Skeletal muscle cell (primary cell): ENCODE results near the gene NUDT4B.
"Not testable (repeated sequence)": the region's sequence is repeated elsewhere in the genome, so short reads cannot be mapped to it uniquely, and the experiment has no call there.

ENCODE experiments used
- DNase-seq: peaks from one replicate; pipeline ENCODE4 v3.0.0-alpha.2; 2010; ENCODE audit warnings: low read depth
- H3K4me3 ChIP-seq: 2 replicates; pipeline ENCODE4 v1.5.1; 2011; ENCODE audit warnings: low read depth, mild to moderate bottlenecking, control low read depth, low read length, moderate library complexity

Gene NUDT4B

GRCh38 chr1:148748563-148749334, at the start of gene NUDT4B:
Gene NUDT4B (plus strand): TSS chr1:148748774. CDS start chr1:148748953, 179 bp downstream.
- H3K4me3 ChIP-seq, DNase-seq: not testable (repeated sequence)

DNA sequence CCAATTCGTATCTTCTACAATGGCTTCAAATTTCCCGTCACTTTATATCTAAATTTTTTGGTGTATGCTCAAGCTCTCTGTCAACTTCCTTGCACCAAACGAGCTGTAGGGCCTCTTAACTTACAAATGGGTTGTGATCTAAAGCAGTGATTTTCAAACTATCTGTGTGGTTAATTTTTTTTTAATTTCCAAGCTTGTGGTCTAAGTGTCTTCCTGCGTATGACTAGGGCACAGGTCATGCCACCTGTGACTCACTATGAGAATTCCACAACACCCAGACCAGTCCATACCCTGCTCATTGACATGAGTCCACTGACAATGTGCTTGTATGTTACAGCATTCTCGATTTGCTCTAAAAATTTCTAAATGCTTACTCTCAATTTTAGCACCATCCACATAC, 49.2 kb upstream of the NUDT4B start:
- DNase-seq, H3K4me3 ChIP-seq: not testable (repeated sequence)

GRCh38 chr1:148702242-148702641, 46.3 kb upstream of the NUDT4B start:
- DNase-seq, H3K4me3 ChIP-seq: not testable (repeated sequence)

GRCh38 chr1:148703973-148704591, 44.5 kb upstream of the NUDT4B start:
- not testable (repeated sequence) for H3K4me3 ChIP-seq

GRCh38 chr1:148705316-148705948, 43.1 kb upstream of the NUDT4B start:
- not testable (repeated sequence) for H3K4me3 ChIP-seq, DNase-seq

More at GRCh38 chr1:148703973-148704591, 44.5 kb upstream of the NUDT4B start:
- DNase-seq, result not testable (repeated sequence)

GRCh38 chr1:148708779-148709333, 39.7 kb upstream of the NUDT4B start:
- not testable (repeated sequence) for H3K4me3 ChIP-seq, DNase-seq

DNA sequence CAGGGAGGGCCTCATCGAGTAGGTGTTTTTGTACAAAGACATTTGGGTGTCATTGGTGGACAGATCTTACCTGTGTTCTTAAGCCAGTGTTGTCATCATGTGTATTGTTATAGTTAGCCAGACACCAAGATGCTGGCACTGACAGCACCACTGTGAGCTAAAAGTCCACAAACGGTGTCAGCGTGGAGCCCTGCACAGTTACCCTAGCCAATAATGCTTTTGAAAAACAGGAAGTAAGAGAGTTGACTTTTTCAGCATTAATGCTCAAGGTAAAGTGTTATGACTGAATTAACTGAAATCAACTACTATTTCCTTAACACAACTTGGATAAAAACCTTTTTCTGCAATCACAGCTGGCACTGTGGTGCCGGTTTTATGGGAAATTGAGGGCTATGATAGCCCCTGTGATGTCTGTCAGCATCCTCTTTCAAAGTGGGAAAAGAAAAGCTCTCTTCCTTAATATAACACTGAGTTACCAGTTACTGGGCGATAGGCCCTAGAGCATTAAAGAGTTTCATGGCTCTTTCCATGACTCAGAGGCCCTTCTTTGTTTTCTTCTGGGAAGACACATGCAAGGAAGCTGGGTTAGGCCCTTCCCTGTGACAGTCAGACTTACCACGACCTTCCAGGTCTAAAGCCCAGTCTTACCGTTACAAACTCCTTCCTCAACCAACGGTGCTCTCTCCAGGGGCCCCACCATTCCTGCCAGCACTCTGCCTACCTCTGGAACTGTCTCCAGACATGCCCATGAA, 37.6 kb upstream of the NUDT4B start:
- not testable (repeated sequence) for H3K4me3 ChIP-seq, DNase-seq

- DNase-seq, result not testable (repeated sequence)
Measured at GRCh38 chr1:148712353-148712752, 36.2 kb upstream of the NUDT4B start.

GRCh38 chr1:148715518-148715917, 33.1 kb upstream of the NUDT4B start:
- not testable (repeated sequence) for H3K4me3 ChIP-seq, DNase-seq

More at GRCh38 chr1:148712353-148712752, 36.2 kb upstream of the NUDT4B start:
- not testable (repeated sequence) for H3K4me3 ChIP-seq

- DNase-seq, H3K4me3 ChIP-seq: not testable (repeated sequence)
Measured at GRCh38 chr1:148716966-148717520, 31.5 kb upstream of the NUDT4B start.

DNA sequence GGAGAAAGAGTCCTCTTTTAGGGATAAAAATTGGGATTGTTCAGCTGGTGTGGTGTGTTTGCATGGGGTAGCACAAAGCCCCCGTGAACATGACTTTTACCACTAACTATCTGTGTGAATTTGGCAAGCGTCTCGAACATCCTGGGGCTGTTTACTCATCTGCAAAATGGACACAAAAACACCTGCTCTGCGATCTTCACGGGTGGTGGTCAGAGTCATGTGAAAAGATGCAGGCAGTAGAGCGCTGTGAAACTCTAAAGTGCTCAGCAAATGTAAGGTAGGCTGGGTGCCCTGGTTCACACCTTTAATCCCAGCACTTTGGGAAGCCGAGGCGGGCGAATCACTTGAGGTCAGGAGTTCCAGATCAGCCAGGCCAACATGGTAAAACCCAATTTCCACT, 27.7 kb upstream of the NUDT4B start:
- not testable (repeated sequence) for H3K4me3 ChIP-seq

GRCh38 chr1:148722758-148723157, 25.8 kb upstream of the NUDT4B start:
- H3K4me3 ChIP-seq, DNase-seq: not testable (repeated sequence)

More for the DNA sequence above, 27.7 kb upstream of the NUDT4B start:
- DNase-seq, result not testable (repeated sequence)

GRCh38 chr1:148723515-148723914, 25.1 kb upstream of the NUDT4B start:
- not testable (repeated sequence) for H3K4me3 ChIP-seq, DNase-seq

DNA sequence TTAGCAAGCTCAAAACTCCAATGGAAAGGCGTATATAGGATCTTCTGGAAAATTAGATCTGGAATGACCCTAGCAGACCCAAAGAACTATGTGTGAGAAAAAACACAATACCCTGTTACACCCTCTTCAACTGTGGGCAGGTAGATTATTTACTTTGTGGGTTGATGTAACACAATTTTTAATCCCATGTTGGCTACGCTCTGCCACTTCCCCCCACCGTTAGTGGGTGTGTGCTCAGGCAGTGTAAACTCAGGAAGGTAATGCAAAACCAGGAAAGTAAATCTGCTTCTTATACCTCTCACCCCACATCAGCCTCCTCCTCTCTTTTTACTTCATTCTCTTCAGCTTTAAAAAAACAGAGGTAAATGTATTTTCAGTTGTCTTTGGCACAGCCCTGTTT, 23.7 kb upstream of the NUDT4B start:
- H3K4me3 ChIP-seq, DNase-seq: not testable (repeated sequence)

DNA sequence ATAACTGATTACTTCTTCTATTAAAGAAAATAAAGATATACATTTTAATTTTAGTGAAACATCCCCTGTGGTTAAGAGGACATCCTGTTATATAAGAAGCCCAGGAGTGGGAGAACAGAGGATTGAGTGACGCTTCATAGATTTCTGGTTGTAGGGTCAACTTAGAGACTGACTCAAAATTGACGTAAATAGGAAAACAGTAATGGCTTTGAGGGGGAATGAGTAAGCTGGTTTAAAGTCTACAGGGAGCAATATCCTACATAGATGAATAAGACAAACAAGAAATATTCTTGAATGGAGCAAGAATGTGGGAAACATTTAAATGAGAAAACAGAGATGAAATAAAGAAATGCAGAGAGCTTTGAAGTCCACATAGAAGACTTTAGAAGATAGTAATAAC, 20.7 kb upstream of the NUDT4B start:
- not testable (repeated sequence) for H3K4me3 ChIP-seq, DNase-seq

- DNase-seq, H3K4me3 ChIP-seq: not testable (repeated sequence)
Measured at GRCh38 chr1:148729128-148729527, 19.4 kb upstream of the NUDT4B start.

GRCh38 chr1:148729541-148729940, 19.0 kb upstream of the NUDT4B start:
- not testable (repeated sequence) for DNase-seq, H3K4me3 ChIP-seq

- DNase-seq, H3K4me3 ChIP-seq: not testable (repeated sequence)
Measured at GRCh38 chr1:148732277-148732676, 16.3 kb upstream of the NUDT4B start.
